ENCODE data around the gene SBDS.
"Not testable (repeated sequence)": the region's sequence is repeated elsewhere in the genome, so short reads cannot be mapped to it uniquely, and the experiment has no call there.

The SBDS gene

GRCh38 chr7:66994691-66995049 lies 716 bp downstream of the SBDS start:
- peak; percentile 67 for DNase-seq

GRCh38 chr7:66994051-66994450 lies 1.3 kb downstream of the SBDS start:
- DNase-seq = not testable (repeated sequence)

DNA sequence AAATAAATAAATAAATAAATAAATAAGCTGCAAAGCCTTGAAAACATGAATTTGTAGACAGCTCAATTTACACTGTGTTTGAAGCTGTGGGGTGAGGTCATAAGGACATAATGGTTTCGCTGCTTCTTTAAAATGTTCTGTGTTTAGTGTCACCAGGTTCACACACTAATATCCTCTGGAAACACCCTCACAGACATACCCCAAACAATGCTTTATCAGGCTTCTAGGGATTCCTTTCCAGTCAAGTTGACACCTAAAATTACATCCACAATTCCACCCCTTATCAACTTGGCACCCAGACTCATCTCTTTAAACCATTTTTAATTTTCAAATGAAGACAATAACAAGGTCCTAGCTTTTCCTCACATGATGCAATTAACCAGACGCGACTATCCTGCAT lies 5.8 kb downstream of the SBDS start:
- DNase-seq = not testable (repeated sequence)

DNA sequence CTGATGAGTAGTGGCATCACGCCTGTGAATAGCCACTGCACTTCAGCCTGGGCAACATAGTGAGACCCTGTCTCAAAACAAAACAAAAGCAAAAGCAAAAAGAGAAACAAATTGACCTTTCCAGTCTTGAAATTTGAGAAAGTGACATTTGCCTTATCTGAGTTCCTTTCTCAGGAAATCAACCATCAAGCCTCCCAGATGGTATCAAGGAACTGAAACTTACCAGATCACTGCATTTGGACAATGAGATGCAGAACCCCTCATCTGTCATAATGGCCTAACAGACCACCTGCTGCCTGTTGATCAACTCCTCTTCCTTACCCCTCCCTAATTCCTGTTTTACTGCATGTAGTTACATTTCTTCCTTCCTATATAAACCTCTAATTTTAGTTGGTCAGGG lies 15.1 kb downstream of the SBDS start:
- not testable (repeated sequence) for DNase-seq

GRCh38 chr7:66979013-66979412 lies 16.4 kb downstream of the SBDS start:
- not testable (repeated sequence) for DNase-seq

GRCh38 chr7:66978312-66978711 lies 17.1 kb downstream of the SBDS start:
- DNase-seq = not testable (repeated sequence)

- DNase-seq = no peak
Measured at GRCh38 chr7:66974986-66975590, 20.3 kb downstream of the SBDS start.

DNA sequence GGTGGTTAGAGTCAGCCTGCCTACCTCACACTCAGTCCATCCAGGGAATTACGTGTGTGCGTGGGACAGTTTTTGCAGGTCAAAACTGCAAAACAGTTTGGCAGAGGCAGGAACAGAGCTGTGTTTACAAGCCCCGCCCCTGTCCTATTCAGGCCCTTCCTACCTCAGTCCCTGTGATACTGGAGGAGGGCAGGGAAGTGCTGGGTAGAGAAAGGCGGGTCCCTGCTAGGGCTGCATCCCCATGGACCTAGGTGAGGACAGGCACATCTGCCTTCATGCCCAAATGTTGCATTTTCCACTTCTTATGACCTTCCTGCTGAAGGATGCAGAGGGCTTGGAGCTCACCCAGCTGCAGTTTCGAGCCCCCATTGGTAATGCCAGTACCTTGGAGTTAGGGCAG lies 25.1 kb downstream of the SBDS start:
- DNase-seq = no peak

- not testable (repeated sequence) for DNase-seq
Measured at GRCh38 chr7:66969001-66969400, 26.4 kb downstream of the SBDS start.

- no peak for DNase-seq
Measured at GRCh38 chr7:66967029-66967428, 28.4 kb downstream of the SBDS start.

- no peak for DNase-seq
Measured at GRCh38 chr7:66964411-66964810, 31.0 kb downstream of the SBDS start.

DNA sequence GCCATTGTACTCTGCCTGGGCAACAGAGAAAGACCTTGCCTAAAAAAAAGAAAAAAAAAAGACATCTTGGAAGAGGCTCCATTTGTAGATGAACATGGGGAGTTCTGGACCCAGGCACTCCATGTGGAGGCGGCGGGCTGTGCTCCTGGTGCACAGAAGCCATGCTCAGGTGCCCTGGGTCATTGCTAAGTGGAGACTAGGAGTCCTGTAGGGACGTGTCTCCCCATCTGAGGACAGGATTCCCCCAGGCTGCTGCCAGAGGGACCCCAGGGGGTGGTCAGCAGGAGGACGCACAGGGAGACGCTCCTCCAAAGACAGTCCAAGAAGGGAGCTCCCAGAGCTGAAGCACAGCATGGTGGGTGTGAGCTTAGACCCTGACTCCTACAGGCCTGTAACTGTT lies 34.3 kb downstream of the SBDS start:
- no peak for DNase-seq

DNA sequence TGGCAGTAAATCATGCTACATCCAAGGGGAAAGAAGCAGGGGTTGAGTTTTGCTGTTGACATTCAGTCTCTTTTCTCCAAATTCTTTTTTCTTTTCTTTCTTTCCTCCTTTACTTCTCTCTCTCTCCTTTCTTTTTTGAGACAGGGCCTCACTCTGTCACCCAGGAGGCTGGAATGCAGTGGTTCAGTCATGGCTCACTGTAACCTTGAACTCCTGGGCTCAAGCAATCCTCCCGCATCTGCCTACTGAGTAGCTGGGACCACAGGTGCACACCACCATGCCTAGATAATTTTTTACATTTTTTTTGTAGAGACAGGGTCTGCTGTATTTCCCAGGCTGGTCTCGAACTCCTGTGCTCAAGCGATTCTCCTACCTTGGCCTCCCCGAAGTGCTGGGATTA lies 35.2 kb downstream of the SBDS start:
- DNase-seq = no peak

GRCh38 chr7:66958538-66959350 lies 36.6 kb downstream of the SBDS start:
- DNase-seq = no peak

DNA sequence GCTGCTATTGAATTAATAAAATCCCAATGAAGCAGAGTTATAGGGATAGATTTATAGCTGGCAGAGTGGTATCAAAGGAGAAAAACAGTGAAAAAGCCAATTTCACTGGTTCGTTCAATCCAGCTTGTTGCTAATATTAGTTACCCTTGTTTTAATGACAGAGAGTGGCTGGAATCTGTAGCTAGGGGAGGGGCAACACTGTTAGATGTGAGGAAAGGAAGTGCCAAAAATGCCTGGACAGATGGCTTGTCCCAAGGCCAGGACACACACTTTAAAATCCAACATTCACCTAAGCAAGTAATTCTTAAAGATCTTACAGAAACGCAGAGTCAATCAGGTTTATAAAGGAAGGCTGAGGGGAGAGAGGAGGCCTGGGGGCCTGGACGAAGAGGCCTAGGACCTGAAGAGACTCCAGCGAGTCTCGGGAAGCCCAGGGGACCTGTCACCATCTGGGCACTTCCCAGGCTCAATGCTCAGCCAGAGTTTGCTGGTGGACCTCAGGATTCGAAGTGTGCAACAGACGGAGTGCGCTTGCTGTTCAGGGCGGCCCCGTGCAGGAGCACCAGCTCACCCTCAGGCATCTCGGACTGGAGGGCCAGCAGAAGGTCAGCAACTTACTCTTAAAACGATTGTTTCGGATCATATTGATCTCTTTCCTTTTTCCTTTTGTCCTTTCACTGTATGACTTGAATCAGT lies 37.6 kb downstream of the SBDS start:
- no peak for DNase-seq

DNA sequence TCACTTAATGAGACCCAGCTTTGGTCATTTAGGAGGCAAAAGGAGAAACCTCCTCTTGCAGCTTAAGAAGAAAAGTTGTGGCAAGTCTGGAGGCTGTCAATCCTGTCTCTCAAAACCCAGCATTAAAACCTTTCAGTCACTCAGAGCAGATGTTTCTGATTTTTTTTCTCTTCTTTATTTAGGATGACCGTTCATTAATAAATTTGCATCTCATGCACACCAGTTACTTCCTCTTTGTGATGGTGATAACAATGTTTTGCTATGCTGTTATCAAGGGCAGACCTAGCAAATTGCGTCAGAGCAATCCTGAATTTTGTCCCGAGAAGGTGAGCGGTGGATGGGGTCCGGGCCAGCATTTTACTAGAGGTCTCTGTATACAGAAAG lies 42.4 kb downstream of the SBDS start:
- DNase-seq = no peak

DNA sequence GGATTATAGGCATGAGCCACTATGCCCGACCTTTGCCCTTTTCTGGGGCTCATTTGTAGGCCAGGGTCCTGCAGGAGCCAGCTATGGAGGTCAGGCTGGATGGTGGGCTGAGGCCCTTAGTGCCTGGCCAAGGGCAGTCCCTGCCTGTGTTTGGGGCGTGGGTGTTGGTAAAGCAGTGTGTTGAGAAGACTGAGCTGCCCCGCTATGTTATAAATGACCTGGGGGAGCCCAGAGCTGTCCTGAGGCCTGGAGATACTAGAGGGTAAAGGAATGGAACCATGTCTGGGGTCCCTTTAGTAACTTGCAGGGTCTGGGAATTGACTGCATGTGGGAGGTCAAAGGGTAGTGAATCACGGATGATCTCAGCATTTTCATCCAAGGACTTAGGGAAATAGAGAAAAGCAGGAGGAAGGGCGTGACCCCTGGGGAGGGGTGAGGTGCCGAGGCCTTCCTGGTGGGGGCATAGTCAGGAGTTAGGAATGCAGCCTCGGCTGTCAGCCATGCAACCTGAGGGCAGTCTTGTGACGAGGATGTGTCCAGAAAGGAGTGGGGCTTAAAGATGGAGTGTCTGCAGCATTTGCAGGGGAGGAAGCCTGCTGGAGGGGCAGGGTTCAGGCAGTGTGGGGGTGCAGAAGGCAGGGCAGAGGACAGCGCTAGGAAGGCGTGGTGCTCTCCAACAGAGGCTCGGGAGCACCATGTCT lies 42.9 kb downstream of the SBDS start:
- DNase-seq = no peak

DNA sequence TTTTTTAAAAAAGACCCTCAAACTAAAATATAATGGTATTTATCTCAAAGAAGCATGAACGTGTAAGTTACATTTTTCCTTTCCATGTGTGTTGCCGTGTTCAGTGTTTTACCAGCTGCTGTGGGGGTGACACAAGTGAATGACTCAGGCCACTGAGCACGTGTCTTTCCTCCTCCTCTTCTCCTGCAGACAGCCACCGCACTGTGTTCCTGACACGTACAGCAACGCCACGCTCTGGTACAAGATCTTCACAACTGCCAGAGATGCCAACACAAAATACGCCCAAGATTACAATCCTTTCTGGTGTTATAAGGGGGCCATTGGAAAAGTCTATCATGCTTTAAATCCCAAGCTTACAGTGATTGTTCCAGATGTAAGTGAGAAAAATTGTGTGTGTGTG lies 44.6 kb downstream of the SBDS start:
- no peak for DNase-seq

GRCh38 chr7:66950311-66950710 lies 45.1 kb downstream of the SBDS start:
- no peak for DNase-seq

DNA sequence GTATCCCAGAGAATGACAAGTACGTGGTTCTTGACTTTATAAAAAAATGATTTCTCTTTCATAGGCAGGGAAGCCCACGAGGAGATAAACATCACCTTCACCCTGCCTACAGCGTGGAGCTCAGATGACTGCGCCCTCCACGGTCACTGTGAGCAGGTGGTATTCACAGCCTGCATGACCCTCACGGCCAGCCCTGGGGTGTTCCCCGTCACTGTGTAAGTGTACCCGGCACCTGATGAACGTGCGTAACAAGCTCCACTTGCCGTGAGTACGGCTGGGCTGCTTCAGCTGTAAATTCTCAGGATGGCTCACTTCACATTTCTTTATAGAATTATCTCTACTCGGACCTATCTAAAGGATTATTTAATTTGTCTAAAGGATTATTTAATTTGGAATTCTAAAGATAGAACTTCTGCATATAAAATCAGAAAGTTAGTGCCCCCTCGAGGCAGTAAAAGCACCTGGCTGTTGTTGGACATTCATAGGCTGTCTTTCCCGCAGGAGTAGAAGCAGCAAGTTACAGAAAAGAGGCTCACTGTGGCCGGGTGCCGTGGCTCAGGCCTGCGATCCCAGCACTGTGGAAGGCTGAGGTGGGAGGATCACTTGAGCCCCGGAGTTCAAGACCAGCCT lies 46.8 kb downstream of the SBDS start:
- DNase-seq = no peak

- no peak for DNase-seq
Measured at GRCh38 chr7:66946545-66946944, 48.8 kb downstream of the SBDS start.

- DNase-seq = no peak
Measured at GRCh38 chr7:66939325-66939724, 56.1 kb downstream of the SBDS start.

DNA sequence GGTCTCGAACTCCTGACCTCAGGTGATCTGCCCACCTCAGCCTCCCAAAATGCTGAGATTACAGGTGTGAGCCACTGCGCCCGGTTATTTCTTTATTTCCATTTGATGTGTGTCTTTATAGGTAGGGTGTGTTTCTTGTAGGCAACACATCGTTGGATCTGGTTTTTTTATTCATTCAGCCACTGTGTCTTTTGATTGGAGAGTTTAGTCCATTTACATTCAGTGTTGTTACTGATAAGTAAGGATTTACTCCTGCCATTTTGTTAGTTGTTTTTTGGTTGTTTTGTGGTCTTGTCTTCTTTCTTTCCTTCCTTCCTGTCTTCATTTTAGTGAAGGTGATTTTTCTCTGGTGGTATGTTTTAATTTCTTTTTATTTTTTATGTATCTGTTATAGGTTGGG lies 57.4 kb downstream of the SBDS start:
- DNase-seq = no peak

Data from NCI-H69 (cell line).